ENCODE results near the gene LUC7L3.

- TF ChIP-seq CTCF (IDR thresholded peaks at IDR 0.05), result no peak
- TF ChIP-seq POLR2AphosphoS5 (IDR thresholded peaks at IDR 0.05; ENCODE audit: low read depth, low read length), result no peak
- no peak for TF ChIP-seq REST (IDR thresholded peaks at IDR 0.05; ENCODE audit: insufficient read depth in 1 of 2, low read depth in 2 of 2, low read length in 1 of 2)
- TF ChIP-seq TCF7L2 (IDR thresholded peaks at IDR 0.05; ENCODE audit: low read depth, low read length), result no peak
Observed at GRCh38 chr17:50703162-50703561, 16.2 kb upstream of the LUC7L3 start.

Measured in Panc1 (cell line).